Common myeloid progenitor, CD34-positive (primary cell): ENCODE results near the gene ADAMTS8. TPM values are rescaled to one million over a fixed set of nuclear protein-coding genes. Genes with fewer than 3 reads are reported as not detected.

Experiments used
- CTCF ChIA-PET: fragments of 350-600 bp; sonication (Branson Sonifier 250); formaldehyde crosslinking; loops from one replicate; lab custom pipeline; 2021; ENCODE audit warnings: antibody characterized with exemption; lab: Charles Lee
- POLR2A ChIA-PET: fragments of 350-600 bp; sonication (Branson Sonifier 250); formaldehyde crosslinking; loops from one replicate; lab custom pipeline; 2021; ENCODE audit warnings: antibody characterized with exemption; lab: Charles Lee
- DNase-seq, 3 donors: peaks; one replicate each; pipeline versions ENCODE4 v3.0.0 to v3.0.0-alpha.2; 2013
- H3K27ac ChIP-seq, 2 experiments: 1 replicate in 1 of 2; 2 replicates in 1 of 2; pipeline ENCODE4 v1.7.0; 2013; ENCODE audit warnings: inconsistent platforms in 2 of 2, low read length in 2 of 2, mild to moderate bottlenecking in 2 of 2, low read depth in 1 of 2, moderate library complexity in 1 of 2; ENCODE audit not compliant: severe bottlenecking in 2 of 2, insufficient read depth in 1 of 2, poor library complexity in 1 of 2
- H3K27me3 ChIP-seq, 5 experiments: replicated peaks in 2 of 5; 1 replicate in 3 of 5; 2 replicates in 2 of 5; pipeline versions ENCODE4 v1.6.1 to v1.7.0; 2013; ENCODE audit warnings: low read length in 4 of 5, mild to moderate bottlenecking in 2 of 5, moderate library complexity in 2 of 5, inconsistent platforms in 1 of 5; ENCODE audit not compliant: insufficient read depth in 5 of 5, control insufficient read depth in 4 of 5
- H3K36me3 ChIP-seq, 4 experiments: 1 replicate in 2 of 4; 2 replicates in 2 of 4; pipeline versions ENCODE4 v1.6.1 to v1.7.0; 2013; ENCODE audit warnings: low read length in 3 of 4, control low read depth in 1 of 4, mild to moderate bottlenecking in 1 of 4; ENCODE audit not compliant: control insufficient read depth in 4 of 4, insufficient read depth in 4 of 4
- H3K4me1 ChIP-seq, 4 experiments: 1 replicate in 3 of 4; 2 replicates in 1 of 4; pipeline versions ENCODE4 v1.6.1 to v1.7.1; 2013; ENCODE audit warnings: low read length in 3 of 4, mild to moderate bottlenecking in 3 of 4, control low read depth in 1 of 4, inconsistent platforms in 1 of 4, moderate library complexity in 1 of 4; ENCODE audit not compliant: control insufficient read depth in 4 of 4, insufficient read depth in 4 of 4; ENCODE audit errors: control extremely low read depth in 1 of 4
- H3K4me3 ChIP-seq, 7 experiments: 1 replicate in 4 of 7; 2 replicates in 3 of 7; pipeline versions ENCODE4 v1.5.1 to v1.7.0; 2013; ENCODE audit warnings: mild to moderate bottlenecking in 7 of 7, low read length in 6 of 7, moderate library complexity in 6 of 7, inconsistent platforms in 2 of 7, low read depth in 2 of 7, control low read depth in 1 of 7; ENCODE audit not compliant: insufficient read depth in 4 of 7, control insufficient read depth in 1 of 7; ENCODE audit errors: extremely low read depth in 1 of 7
- H3K9me3 ChIP-seq, 5 experiments: 1 replicate in 4 of 5; 2 replicates in 1 of 5; pipeline versions ENCODE4 v1.6.1 to v1.7.1; 2013; ENCODE audit warnings: low read length in 4 of 5, mild to moderate bottlenecking in 2 of 5, inconsistent platforms in 1 of 5, low read depth in 1 of 5, moderate library complexity in 1 of 5; ENCODE audit not compliant: control insufficient read depth in 4 of 5, insufficient read depth in 2 of 5; ENCODE audit errors: control extremely low read depth in 1 of 5
- WGBS: methylation state at CpG from one replicate; pipeline ENCODE4 v1.1.5; 2013; ENCODE audit not compliant: insufficient coverage; 5-methylcytosine and 5-hydroxymethylcytosine counted together
- polyA plus RNA-seq: library from polyadenylated mRNA; unstranded; fragments of 120-200 nt; gene quantifications from one replicate; pipeline ENCODE4 v1.2.1, GENCODE V29; 2013

ADAMTS8 gene, protein sequence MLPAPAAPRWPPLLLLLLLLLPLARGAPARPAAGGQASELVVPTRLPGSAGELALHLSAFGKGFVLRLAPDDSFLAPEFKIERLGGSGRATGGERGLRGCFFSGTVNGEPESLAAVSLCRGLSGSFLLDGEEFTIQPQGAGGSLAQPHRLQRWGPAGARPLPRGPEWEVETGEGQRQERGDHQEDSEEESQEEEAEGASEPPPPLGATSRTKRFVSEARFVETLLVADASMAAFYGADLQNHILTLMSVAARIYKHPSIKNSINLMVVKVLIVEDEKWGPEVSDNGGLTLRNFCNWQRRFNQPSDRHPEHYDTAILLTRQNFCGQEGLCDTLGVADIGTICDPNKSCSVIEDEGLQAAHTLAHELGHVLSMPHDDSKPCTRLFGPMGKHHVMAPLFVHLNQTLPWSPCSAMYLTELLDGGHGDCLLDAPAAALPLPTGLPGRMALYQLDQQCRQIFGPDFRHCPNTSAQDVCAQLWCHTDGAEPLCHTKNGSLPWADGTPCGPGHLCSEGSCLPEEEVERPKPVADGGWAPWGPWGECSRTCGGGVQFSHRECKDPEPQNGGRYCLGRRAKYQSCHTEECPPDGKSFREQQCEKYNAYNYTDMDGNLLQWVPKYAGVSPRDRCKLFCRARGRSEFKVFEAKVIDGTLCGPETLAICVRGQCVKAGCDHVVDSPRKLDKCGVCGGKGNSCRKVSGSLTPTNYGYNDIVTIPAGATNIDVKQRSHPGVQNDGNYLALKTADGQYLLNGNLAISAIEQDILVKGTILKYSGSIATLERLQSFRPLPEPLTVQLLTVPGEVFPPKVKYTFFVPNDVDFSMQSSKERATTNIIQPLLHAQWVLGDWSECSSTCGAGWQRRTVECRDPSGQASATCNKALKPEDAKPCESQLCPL
- 0.04 TPM for polyA plus RNA-seq

DNA sequence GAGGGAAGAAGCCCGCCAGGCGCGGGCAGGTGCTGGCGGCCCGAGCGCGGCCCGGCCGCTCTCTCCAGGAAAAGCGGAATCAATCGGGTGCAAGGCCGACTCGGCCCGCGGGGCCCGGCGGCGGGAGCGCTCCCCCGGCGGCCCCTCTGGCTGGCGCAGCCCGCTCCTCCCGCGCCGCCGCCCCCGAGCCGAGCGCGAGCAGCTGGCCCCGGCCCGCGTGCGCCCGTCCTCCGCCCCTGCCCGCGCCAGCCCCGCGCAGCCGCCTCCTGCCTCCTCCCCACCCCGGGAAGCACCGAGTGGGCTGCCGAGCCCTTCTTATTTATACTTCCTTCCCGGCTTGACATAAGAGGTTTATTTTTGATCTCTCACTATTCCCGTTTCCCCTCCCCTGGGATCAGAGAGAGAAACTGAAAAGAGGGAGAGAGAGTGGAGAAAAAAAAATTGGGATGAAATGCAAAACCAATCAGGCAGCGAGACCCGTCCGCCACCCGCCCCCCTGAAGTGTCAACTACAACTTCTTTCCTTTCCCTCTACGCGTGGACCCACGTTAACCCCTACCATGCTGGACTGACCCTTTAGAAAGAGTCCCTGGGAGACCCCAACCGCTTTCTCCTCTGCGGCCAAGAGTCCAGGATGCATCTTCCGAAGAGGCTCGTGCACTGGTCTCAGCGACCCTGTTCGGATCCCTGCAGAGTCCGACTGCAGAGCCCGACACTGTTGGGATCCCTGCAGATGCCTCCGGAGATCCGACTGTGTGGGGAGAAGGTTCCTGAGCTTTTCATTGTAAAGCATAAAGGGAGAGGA is at the start of gene ADAMTS8:
Gene ADAMTS8 (minus strand): TSS at position 294 of the 804 bp plus-strand sequence. CDS start 323 bp downstream, outside the sequence.
- peak in 2 of 3 donors; percentile 32 to 39 for DNase-seq
- Histone ChIP-seq H3K4me3 (peak within 1 kb of the TSS in 4 of 7 experiments; percentile 19 to 61 (median 34)), H3K4me1 (peaks cover 0 to 19% (median 11%) of the 10 kb centered on the region in 4 experiments), H3K9me3 (no peaks in the 10 kb centered on the region), H3K27me3 (peaks cover 15 to 74% (median 30%) of the 10 kb centered on the region in 5 experiments), H3K27ac (no peak within 1 kb of the TSS), H3K36me3 (no peaks in the 10 kb centered on the region)
- 4% methylated on average over 33 of the region's 64 CpGs for WGBS
- CTCF ChIA-PET: interaction anchor here (0.7 to 15.5 kb wide), 3 partner anchors 28 to 436 kb away, joined by 3 to 362 read pairs (median 3); no protein-coding TSS in a partner anchor
- POLR2A ChIA-PET: no interaction called here

DNA sequence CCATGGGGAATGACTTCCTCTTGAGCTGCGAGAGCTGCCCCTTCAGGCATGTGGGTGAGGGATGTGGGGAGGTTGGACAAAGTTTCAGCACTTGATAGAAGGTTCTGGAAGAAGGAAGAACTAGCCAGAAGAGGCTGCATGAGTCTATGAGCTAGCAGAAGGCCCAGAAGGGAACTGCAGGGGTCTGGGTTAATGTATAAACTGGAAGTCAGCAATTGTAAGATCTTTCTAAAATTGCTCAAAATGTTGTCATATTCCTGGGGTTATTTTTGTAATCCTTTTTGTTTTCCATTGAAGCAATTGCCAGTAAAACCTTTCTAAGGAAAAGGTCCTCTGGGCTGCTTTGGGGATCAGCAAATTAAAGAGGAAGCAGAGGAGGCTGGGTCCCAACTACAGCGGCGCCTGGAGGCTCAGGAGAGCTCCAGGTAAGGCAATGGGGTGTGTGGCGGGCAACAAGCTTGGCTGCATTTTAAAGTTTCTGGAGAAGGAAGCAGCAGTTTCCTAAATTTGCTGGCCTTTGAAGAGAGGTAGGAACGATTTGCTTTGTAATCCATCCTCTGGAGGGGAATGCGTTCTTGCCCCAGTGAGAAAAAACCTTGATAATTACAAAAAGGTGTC is 49.3 kb upstream of the ADAMTS8 start:
- 85% methylated on average over 6 of the region's 6 CpGs for WGBS
- no peaks in the 10 kb centered on the region for H3K9me3 ChIP-seq
- POLR2A ChIA-PET: no interaction called here
- H3K4me1 ChIP-seq: no peaks in the 10 kb centered on the region
- no peak overlapping the region for H3K4me3 ChIP-seq
- CTCF ChIA-PET: no interaction called here
- peaks cover 0 to 5% (median 2%) of the 10 kb centered on the region in 5 experiments for H3K27me3 ChIP-seq
- no peak for DNase-seq
- H3K27ac ChIP-seq: no peak overlapping the region
- no peaks in the 10 kb centered on the region for H3K36me3 ChIP-seq

DNA sequence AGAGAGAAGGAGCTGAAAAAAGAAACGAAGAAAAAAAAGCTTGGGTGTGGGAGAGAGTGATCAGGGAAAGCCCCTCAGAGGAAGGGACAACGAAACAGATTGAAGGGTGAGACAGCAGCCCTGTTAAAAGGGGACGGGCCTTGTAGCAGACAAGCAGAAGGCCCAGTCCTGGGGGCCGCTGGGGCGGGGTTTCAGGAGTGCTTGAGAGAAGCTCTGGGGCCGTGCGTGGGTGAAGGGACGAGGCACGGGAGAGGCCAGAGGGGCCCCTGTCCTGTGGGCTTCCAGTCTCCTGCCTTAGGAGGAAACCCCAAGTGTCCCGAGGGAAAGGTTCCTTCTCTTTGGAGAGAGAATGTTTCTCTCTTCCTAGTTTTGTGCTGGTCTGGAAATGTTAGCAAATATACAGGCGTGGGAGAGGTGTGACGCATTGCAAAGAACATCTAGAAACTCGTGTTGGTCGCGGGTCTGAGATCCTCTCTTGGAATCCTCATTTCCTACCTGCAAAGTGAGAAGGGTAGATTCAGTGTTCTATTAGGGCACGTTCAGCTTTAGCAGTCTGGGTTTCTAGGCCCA is 48.6 kb upstream of the ADAMTS8 start:
- ChIA-PET CTCF (no interaction called here), POLR2A (no interaction called here)
- WGBS: 91% methylated on average over 13 of the region's 16 CpGs
- Histone ChIP-seq H3K27ac (no peak overlapping the region), H3K4me1 (no peaks in the 10 kb centered on the region), H3K27me3 (peaks cover 0 to 5% (median 2%) of the 10 kb centered on the region in 5 experiments), H3K9me3 (no peaks in the 10 kb centered on the region), H3K36me3 (no peaks in the 10 kb centered on the region), H3K4me3 (no peak overlapping the region)
- DNase-seq: no peak

GRCh38 chr11:130476200-130476921 is 48.0 kb upstream of the ADAMTS8 start:
- Histone ChIP-seq H3K4me1 (no peaks in the 10 kb centered on the region), H3K9me3 (no peaks in the 10 kb centered on the region), H3K4me3 (no peak overlapping the region), H3K27me3 (peaks cover 0 to 5% (median 2%) of the 10 kb centered on the region in 5 experiments), H3K27ac (no peak overlapping the region), H3K36me3 (no peaks in the 10 kb centered on the region)
- DNase-seq: no peak
- WGBS: 93% methylated on average over 9 of the region's 12 CpGs
- ChIA-PET CTCF (no interaction called here), POLR2A (no interaction called here)

DNA sequence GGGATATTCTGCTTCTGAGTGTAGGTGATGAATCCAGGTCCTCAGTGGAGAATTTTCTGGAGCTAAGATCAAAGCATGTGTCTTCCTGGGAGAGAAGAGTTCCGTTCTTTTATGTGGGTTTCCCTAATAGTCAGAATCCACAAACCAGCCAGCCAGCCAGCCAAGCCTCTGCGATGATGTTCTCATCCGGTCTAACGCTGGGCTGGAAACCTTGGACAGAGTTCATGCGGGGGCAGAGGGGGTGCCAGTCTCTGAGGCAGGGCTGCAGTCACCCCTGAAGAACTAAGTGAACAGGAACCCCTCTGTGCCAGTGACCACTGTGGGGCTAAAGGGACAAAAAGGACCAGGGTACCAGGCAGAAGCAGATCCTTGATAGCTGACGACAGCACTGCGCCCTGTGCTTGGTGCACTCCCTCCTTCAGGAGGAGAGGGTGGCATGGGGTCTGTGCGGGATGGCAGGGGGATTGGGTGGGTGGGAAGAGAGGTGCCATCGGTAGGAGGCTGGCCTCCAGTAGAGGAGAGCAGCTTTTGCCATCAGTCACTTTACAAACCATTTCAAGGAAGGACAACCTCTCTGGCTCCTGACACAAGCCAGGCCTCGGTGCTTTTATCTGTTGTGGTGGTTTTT is 47.1 kb upstream of the ADAMTS8 start:
- POLR2A ChIA-PET: no interaction called here
- no peaks in the 10 kb centered on the region for H3K9me3 ChIP-seq

More for the DNA sequence above, 47.1 kb upstream of the ADAMTS8 start:
- H3K4me1 ChIP-seq: no peaks in the 10 kb centered on the region
- 95% methylated on average over 6 of the region's 10 CpGs for WGBS
- peaks cover 0 to 5% (median 2%) of the 10 kb centered on the region in 5 experiments for H3K27me3 ChIP-seq
- no peak overlapping the region for H3K4me3 ChIP-seq
- CTCF ChIA-PET: no interaction called here
- no peak overlapping the region for H3K27ac ChIP-seq
- DNase-seq: no peak
- H3K36me3 ChIP-seq: no peaks in the 10 kb centered on the region
